HEK293 (cell line): ENCODE data around the gene RBMS3.

ENCODE experiments used
- CTCF ChIA-PET: fragments of 350-600 bp; formaldehyde crosslinking; extraction: SDS; loops from one replicate; lab custom pipeline; 2021; ENCODE audit warnings: antibody characterized with exemption; lab: Yijun Ruan, JAX
- POLR2A ChIA-PET: fragments of 300-600 bp; formaldehyde crosslinking; extraction: SDS; loops from one replicate; lab custom pipeline; 2020; ENCODE audit warnings: antibody characterized with exemption, inconsistent platforms; lab: Yijun Ruan, JAX
- H3K27ac ChIP-seq: fragments of 200-500 bp; sonication (Bioruptor generic); 2 replicates; pipeline ENCODE4 v1.5.1; 2014; ENCODE audit warnings: low read depth, low read length, control low read depth, inconsistent platforms; ENCODE audit errors: extremely low read depth
- H3K36me3 ChIP-seq, 2 experiments: fragments of 200-500 bp in 1 of 2; sonication (Bioruptor generic) in 1 of 2; 1 replicate in 1 of 2; 2 replicates in 1 of 2; pipeline ENCODE4 v1.5.1; 2014 to 2017; ENCODE audit warnings: inconsistent platforms in 2 of 2, low read length in 2 of 2; ENCODE audit not compliant: control insufficient read depth in 2 of 2, insufficient read depth in 1 of 2
- H3K4me1 ChIP-seq: fragments of 200-500 bp; sonication (Bioruptor generic); 2 replicates; pipeline ENCODE4 v1.5.1; 2014; ENCODE audit warnings: mild to moderate bottlenecking, low read length, inconsistent platforms; ENCODE audit not compliant: control insufficient read depth, insufficient read depth
- H3K4me3 ChIP-seq: 2 replicates; pipeline ENCODE4 v1.5.1; 2011; ENCODE audit warnings: low read depth, mild to moderate bottlenecking, control low read depth, low read length, moderate library complexity
- H3K9me3 ChIP-seq: fragments of 200-500 bp; sonication (Bioruptor generic); 2 replicates; pipeline ENCODE4 v1.5.1; 2014; ENCODE audit warnings: low read depth, low read length, inconsistent platforms; ENCODE audit not compliant: control insufficient read depth, insufficient read depth
- GLIS2 ChIP-seq: fragments of 450-650 bp; formaldehyde crosslinking; IDR thresholded peaks from 2 replicates; pipeline ENCODE4 v1.5.1; 2016; ENCODE audit warnings: missing biosample characterization, missing genetic modification characterization
- IKZF3 ChIP-seq: fragments of 450-650 bp; IDR thresholded peaks from 2 replicates; pipeline ENCODE4 v1.5.0; 2018; ENCODE audit warnings: missing biosample characterization, mild to moderate bottlenecking, missing genetic modification characterization, moderate library complexity
- KLF16 ChIP-seq: fragments of 450-650 bp; formaldehyde crosslinking; IDR thresholded peaks from 2 replicates; pipeline ENCODE4 v1.5.1; 2017; ENCODE audit warnings: missing biosample characterization, missing genetic modification characterization
- SALL2 ChIP-seq: fragments of 450-650 bp; formaldehyde crosslinking; IDR thresholded peaks from 2 replicates; pipeline ENCODE4 v1.5.0; 2017; ENCODE audit warnings: missing biosample characterization, mild to moderate bottlenecking, missing genetic modification characterization, borderline replicate concordance
- YY1 ChIP-seq: fragments of 450-650 bp; formaldehyde crosslinking; IDR thresholded peaks from 2 replicates; pipeline ENCODE4 v1.5.1; 2018; ENCODE audit warnings: missing biosample characterization, missing genetic modification characterization
- YY2 ChIP-seq: fragments of 450-650 bp; formaldehyde crosslinking; IDR thresholded peaks from 2 replicates; pipeline ENCODE4 v1.5.1; 2016; ENCODE audit warnings: missing biosample characterization, missing genetic modification characterization
- ZNF112 ChIP-seq: fragments of 450-650 bp; formaldehyde crosslinking; IDR thresholded peaks from 2 replicates; pipeline ENCODE4 v1.5.0; 2017; ENCODE audit warnings: missing biosample characterization, missing genetic modification characterization
- ZNF133 ChIP-seq: fragments of 450-650 bp; formaldehyde crosslinking; IDR thresholded peaks from 2 replicates; pipeline ENCODE4 v1.5.1; 2016; ENCODE audit warnings: missing biosample characterization, missing genetic modification characterization
- ZNF146 ChIP-seq: fragments of 450-650 bp; formaldehyde crosslinking; IDR thresholded peaks from 2 replicates; pipeline ENCODE4 v1.5.1; 2016; ENCODE audit warnings: missing biosample characterization, missing genetic modification characterization
- ZNF16 ChIP-seq: fragments of 450-650 bp; formaldehyde crosslinking; IDR thresholded peaks from 2 replicates; pipeline ENCODE4 v1.5.1; 2016; ENCODE audit warnings: low read depth, missing biosample characterization, missing genetic modification characterization
- ZNF214 ChIP-seq: fragments of 450-650 bp; formaldehyde crosslinking; IDR thresholded peaks from 2 replicates; pipeline ENCODE4 v1.5.1; 2017; ENCODE audit warnings: missing biosample characterization, mild to moderate bottlenecking, missing genetic modification characterization, borderline replicate concordance
- ZNF433 ChIP-seq: fragments of 450-650 bp; formaldehyde crosslinking; IDR thresholded peaks from 2 replicates; pipeline ENCODE4 v1.5.1; 2016; ENCODE audit warnings: missing biosample characterization, missing genetic modification characterization, low read depth
- ZNF501 ChIP-seq: fragments of 450-650 bp; formaldehyde crosslinking; IDR thresholded peaks from 2 replicates; pipeline ENCODE4 v1.5.1; 2016; ENCODE audit warnings: missing biosample characterization, missing genetic modification characterization
- ZNF558 ChIP-seq: fragments of 450-650 bp; formaldehyde crosslinking; IDR thresholded peaks from 2 replicates; pipeline ENCODE4 v1.5.1; 2016; ENCODE audit warnings: missing biosample characterization, missing genetic modification characterization
- ZNF830 ChIP-seq: fragments of 450-650 bp; IDR thresholded peaks from 2 replicates; pipeline ENCODE4 v1.5.0; 2018; ENCODE audit warnings: missing biosample characterization, missing genetic modification characterization, low read depth, mild to moderate bottlenecking, moderate library complexity
- TF ChIP-seq, protein P1 (sequence below): fragments of 450-650 bp; formaldehyde crosslinking; IDR thresholded peaks from 2 replicates; pipeline ENCODE4 v1.5.1; 2016; ENCODE audit warnings: missing biosample characterization, missing genetic modification characterization
- TF ChIP-seq, protein P2 (sequence below): fragments of 450-650 bp; formaldehyde crosslinking; IDR thresholded peaks from 2 replicates; pipeline ENCODE4 v1.5.1; 2016; ENCODE audit warnings: missing biosample characterization, missing genetic modification characterization
- TF ChIP-seq, protein P3 (sequence below): fragments of 450-650 bp; formaldehyde crosslinking; IDR thresholded peaks from 2 replicates; pipeline ENCODE4 v1.5.1; 2016; ENCODE audit warnings: missing biosample characterization, missing genetic modification characterization, borderline replicate concordance

RBMS3 gene

DNA sequence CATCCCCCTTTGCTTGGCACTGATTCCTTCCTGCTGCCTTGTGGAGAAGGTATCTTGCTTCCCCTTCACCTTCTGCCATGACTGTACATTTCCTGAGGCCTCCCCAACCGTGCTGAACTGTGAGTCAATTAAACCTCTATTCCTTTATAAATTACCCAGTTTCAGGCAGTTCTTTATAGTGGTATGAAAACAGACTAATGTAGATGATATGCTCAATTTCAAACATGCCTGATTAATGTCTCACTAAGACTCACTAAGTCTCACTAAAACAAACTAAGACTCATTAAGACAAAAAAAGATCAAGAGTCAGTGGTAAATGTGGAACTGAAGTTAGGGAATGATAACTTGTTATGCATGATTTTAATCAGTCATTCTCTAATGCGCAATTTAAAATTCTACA, 606.6 kb downstream of the RBMS3 start:
- ChIA-PET POLR2A (no interaction called here), CTCF (no interaction called here)
- Histone ChIP-seq H3K4me1 (no peaks in the 10 kb centered on the region), H3K4me3 (no peak overlapping the region), H3K9me3 (no peaks in the 10 kb centered on the region), H3K36me3 (no peaks in the 10 kb centered on the region), H3K27ac (no peak overlapping the region)
- TF ChIP-seq ZNF16 (no peak), ZNF433 (tag by site-specific recombination) (no peak), ZNF112 (tag by site-specific recombination) (no peak), ZNF146 (no peak)

DNA sequence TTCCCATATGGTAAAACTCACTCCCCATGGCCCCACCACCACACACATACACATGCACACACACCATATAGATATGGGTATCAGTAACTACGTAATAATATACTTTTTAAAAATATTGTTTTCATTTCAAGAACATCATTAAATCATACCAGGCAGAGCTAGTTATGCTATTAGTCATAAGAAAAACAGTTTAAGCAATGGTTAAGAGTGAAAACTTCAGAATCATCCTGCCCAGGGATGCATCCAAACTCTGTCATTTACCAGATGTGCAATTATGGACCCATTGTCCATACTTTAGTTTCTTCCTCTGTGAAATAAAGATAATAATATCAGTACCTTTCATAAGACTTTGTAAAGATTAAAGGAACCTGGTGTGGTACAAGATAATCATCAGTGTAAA, 608.3 kb downstream of the RBMS3 start:
- no peaks in the 10 kb centered on the region for H3K36me3 ChIP-seq
- POLR2A ChIA-PET: no interaction called here

DNA sequence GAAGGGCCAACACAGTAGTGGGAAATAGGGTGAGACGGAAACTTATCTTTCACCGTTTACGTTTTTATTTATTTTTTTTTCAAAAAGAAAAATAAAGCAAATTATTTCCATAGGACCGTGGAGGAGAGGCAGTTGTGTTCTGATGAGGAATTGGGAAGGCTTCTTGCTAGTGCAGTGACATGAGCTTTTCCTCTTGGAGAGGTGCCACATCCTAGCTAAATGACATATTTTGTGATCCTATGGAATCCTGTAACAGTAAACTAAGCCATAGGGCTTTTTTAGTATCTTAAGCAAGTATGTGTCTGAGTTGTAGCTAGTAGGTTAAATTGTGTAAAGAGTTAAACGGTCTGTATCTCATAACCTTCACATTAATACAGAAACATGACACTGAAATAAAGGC, 609.9 kb downstream of the RBMS3 start:
- H3K27ac ChIP-seq: no peak overlapping the region
- CTCF ChIA-PET: interaction anchor here (0.5 to 0.7 kb wide), 2 partner anchors 68 to 1596 kb away, joined by 3 read pairs; no protein-coding TSS in a partner anchor
- H3K4me1 ChIP-seq: no peaks in the 10 kb centered on the region
- H3K36me3 ChIP-seq: no peaks in the 10 kb centered on the region
- TF ChIP-seq IKZF3 (tag by site-specific recombination): no peak
- TF ChIP-seq ZNF214 (tag by site-specific recombination): no peak
- no peak for TF ChIP-seq SALL2 (tag by site-specific recombination)
- no peak for TF ChIP-seq ZNF133 (tag by site-specific recombination)
- no peak for TF ChIP-seq ZNF501 (tag by site-specific recombination)
- TF ChIP-seq, protein P1, sequence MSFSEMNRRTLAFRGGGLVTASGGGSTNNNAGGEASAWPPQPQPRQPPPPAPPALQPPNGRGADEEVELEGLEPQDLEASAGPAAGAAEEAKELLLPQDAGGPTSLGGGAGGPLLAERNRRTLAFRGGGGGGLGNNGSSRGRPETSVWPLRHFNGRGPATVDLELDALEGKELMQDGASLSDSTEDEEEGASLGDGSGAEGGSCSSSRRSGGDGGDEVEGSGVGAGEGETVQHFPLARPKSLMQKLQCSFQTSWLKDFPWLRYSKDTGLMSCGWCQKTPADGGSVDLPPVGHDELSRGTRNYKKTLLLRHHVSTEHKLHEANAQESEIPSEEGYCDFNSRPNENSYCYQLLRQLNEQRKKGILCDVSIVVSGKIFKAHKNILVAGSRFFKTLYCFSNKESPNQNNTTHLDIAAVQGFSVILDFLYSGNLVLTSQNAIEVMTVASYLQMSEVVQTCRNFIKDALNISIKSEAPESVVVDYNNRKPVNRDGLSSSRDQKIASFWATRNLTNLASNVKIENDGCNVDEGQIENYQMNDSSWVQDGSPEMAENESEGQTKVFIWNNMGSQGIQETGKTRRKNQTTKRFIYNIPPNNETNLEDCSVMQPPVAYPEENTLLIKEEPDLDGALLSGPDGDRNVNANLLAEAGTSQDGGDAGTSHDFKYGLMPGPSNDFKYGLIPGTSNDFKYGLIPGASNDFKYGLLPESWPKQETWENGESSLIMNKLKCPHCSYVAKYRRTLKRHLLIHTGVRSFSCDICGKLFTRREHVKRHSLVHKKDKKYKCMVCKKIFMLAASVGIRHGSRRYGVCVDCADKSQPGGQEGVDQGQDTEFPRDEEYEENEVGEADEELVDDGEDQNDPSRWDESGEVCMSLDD (tag by site-specific recombination): no peak
- no peak for TF ChIP-seq KLF16 (tag by site-specific recombination)
- no peaks in the 10 kb centered on the region for H3K9me3 ChIP-seq
- POLR2A ChIA-PET: no interaction called here
- H3K4me3 ChIP-seq: no peak overlapping the region

More for the DNA sequence above, 608.3 kb downstream of the RBMS3 start:
- Histone ChIP-seq H3K9me3 (no peaks in the 10 kb centered on the region), H3K4me3 (no peak overlapping the region), H3K4me1 (no peaks in the 10 kb centered on the region), H3K27ac (no peak overlapping the region)
- CTCF ChIA-PET: no interaction called here
- TF ChIP-seq ZNF558: no peak
- TF ChIP-seq, protein P2, sequence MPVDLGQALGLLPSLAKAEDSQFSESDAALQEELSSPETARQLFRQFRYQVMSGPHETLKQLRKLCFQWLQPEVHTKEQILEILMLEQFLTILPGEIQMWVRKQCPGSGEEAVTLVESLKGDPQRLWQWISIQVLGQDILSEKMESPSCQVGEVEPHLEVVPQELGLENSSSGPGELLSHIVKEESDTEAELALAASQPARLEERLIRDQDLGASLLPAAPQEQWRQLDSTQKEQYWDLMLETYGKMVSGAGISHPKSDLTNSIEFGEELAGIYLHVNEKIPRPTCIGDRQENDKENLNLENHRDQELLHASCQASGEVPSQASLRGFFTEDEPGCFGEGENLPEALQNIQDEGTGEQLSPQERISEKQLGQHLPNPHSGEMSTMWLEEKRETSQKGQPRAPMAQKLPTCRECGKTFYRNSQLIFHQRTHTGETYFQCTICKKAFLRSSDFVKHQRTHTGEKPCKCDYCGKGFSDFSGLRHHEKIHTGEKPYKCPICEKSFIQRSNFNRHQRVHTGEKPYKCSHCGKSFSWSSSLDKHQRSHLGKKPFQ (tag by site-specific recombination): no peak

DNA sequence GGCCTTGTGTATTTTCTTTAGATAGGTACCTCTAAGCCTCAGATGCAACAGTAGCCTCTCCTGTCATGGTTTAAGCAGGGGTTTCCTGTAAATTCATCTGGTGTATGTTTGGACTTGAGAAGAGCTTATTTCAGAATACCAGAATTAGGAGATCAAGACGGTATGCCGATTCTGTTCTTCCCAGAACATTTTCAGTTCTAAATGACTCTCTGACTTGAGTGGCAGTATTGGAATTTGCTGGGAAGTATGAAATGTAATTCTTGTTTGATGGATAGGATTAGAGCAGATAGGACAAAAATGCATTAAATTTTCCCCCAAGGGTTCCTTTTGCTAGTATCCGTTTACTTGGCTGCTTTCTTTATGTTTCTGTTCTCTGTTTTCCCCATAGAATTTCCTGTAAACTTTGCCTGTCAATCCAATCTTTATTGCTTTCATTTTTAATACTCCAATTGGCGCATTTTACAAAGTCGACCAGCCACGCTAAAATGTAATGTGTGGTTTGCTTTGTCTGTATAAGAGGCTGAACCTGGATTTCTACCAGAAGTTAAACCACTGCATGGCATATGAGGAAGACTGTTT, 612.2 kb downstream of the RBMS3 start:
- POLR2A ChIA-PET: no interaction called here
- H3K9me3 ChIP-seq: no peaks in the 10 kb centered on the region
- H3K27ac ChIP-seq: no peak overlapping the region
- no peaks in the 10 kb centered on the region for H3K36me3 ChIP-seq
- CTCF ChIA-PET: no interaction called here
- H3K4me1 ChIP-seq: no peaks in the 10 kb centered on the region
- no peak overlapping the region for H3K4me3 ChIP-seq
- TF ChIP-seq ZNF830 (tag by site-specific recombination) (no peak), GLIS2 (tag by site-specific recombination) (no peak), YY1 (tag by site-specific recombination) (no peak), YY2 (tag by site-specific recombination) (no peak)
- TF ChIP-seq, protein P3, sequence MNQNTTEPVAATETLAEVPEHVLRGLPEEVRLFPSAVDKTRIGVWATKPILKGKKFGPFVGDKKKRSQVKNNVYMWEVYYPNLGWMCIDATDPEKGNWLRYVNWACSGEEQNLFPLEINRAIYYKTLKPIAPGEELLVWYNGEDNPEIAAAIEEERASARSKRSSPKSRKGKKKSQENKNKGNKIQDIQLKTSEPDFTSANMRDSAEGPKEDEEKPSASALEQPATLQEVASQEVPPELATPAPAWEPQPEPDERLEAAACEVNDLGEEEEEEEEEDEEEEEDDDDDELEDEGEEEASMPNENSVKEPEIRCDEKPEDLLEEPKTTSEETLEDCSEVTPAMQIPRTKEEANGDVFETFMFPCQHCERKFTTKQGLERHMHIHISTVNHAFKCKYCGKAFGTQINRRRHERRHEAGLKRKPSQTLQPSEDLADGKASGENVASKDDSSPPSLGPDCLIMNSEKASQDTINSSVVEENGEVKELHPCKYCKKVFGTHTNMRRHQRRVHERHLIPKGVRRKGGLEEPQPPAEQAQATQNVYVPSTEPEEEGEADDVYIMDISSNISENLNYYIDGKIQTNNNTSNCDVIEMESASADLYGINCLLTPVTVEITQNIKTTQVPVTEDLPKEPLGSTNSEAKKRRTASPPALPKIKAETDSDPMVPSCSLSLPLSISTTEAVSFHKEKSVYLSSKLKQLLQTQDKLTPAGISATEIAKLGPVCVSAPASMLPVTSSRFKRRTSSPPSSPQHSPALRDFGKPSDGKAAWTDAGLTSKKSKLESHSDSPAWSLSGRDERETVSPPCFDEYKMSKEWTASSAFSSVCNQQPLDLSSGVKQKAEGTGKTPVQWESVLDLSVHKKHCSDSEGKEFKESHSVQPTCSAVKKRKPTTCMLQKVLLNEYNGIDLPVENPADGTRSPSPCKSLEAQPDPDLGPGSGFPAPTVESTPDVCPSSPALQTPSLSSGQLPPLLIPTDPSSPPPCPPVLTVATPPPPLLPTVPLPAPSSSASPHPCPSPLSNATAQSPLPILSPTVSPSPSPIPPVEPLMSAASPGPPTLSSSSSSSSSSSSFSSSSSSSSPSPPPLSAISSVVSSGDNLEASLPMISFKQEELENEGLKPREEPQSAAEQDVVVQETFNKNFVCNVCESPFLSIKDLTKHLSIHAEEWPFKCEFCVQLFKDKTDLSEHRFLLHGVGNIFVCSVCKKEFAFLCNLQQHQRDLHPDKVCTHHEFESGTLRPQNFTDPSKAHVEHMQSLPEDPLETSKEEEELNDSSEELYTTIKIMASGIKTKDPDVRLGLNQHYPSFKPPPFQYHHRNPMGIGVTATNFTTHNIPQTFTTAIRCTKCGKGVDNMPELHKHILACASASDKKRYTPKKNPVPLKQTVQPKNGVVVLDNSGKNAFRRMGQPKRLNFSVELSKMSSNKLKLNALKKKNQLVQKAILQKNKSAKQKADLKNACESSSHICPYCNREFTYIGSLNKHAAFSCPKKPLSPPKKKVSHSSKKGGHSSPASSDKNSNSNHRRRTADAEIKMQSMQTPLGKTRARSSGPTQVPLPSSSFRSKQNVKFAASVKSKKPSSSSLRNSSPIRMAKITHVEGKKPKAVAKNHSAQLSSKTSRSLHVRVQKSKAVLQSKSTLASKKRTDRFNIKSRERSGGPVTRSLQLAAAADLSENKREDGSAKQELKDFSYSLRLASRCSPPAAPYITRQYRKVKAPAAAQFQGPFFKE: no peak
